ENCODE results near the gene HSPG2. TPM values are rescaled to one million over a fixed set of nuclear protein-coding genes. Genes with fewer than 3 reads are reported as not detected.

HSPG2 gene
- total RNA-seq, 1 experiment from 2014 or later, result 14.4 TPM

- in situ Hi-C loops (cut with HindIII; ENCODE audit: low sequenced_read_pairs), result no loop called here
- peak; percentile 52 for DNase-seq (ENCODE audit: low spot score)
Observed at GRCh38 chr1:21937372-21938121, 437 bp upstream of the HSPG2 start.

- DNase-seq (ENCODE audit: low spot score), result no peak
- in situ Hi-C loops (cut with HindIII; ENCODE audit: low sequenced_read_pairs), result no loop called here
Observed at GRCh38 chr1:21936366-21937031, 611 bp downstream of the HSPG2 start.

GRCh38 chr1:21935891-21936365, 1.2 kb downstream of the HSPG2 start:
- DNase-seq (ENCODE audit: low spot score), result no peak
- in situ Hi-C loops (cut with HindIII; ENCODE audit: low sequenced_read_pairs), result no loop called here

GRCh38 chr1:21935393-21935804, 1.7 kb downstream of the HSPG2 start:
- no peak for DNase-seq (ENCODE audit: low spot score)
- in situ Hi-C loops (cut with HindIII; ENCODE audit: low sequenced_read_pairs), result no loop called here

- no peak for DNase-seq (ENCODE audit: low spot score)
- in situ Hi-C loops (cut with HindIII; ENCODE audit: low sequenced_read_pairs), result no loop called here
Observed at GRCh38 chr1:21933397-21934248, 3.5 kb downstream of the HSPG2 start.

- in situ Hi-C loops (cut with HindIII; ENCODE audit: low sequenced_read_pairs), result no loop called here
- DNase-seq (ENCODE audit: low spot score), result no peak
Observed at GRCh38 chr1:21932127-21932526, 5.0 kb downstream of the HSPG2 start.

GRCh38 chr1:21931171-21932093, 5.7 kb downstream of the HSPG2 start:
- no peak for DNase-seq (ENCODE audit: low spot score)
- in situ Hi-C loops (cut with HindIII; ENCODE audit: low sequenced_read_pairs), result no loop called here

- DNase-seq (ENCODE audit: low spot score), result no peak
- in situ Hi-C loops (cut with HindIII; ENCODE audit: low sequenced_read_pairs), result no loop called here
Observed at GRCh38 chr1:21930629-21931170, 6.4 kb downstream of the HSPG2 start.

- in situ Hi-C loops (cut with HindIII; ENCODE audit: low sequenced_read_pairs), result no loop called here
- DNase-seq (ENCODE audit: low spot score), result no peak
Observed at GRCh38 chr1:21930080-21930571, 7.0 kb downstream of the HSPG2 start.

GRCh38 chr1:21927533-21928237, 9.4 kb downstream of the HSPG2 start:
- DNase-seq (ENCODE audit: low spot score), result no peak
- in situ Hi-C loops (cut with HindIII; ENCODE audit: low sequenced_read_pairs), result no loop called here

GRCh38 chr1:21926814-21927532, 10.1 kb downstream of the HSPG2 start:
- no peak for DNase-seq (ENCODE audit: low spot score)
- in situ Hi-C loops (cut with HindIII; ENCODE audit: low sequenced_read_pairs), result no loop called here

GRCh38 chr1:21926065-21926464, 11.0 kb downstream of the HSPG2 start:
- no peak for DNase-seq (ENCODE audit: low spot score)
- in situ Hi-C loops (cut with HindIII; ENCODE audit: low sequenced_read_pairs), result no loop called here

- in situ Hi-C loops (cut with HindIII; ENCODE audit: low sequenced_read_pairs), result no loop called here
Observed at GRCh38 chr1:21925334-21925940, 11.7 kb downstream of the HSPG2 start.

GRCh38 chr1:21924503-21925005, 12.6 kb downstream of the HSPG2 start:
- no peak for DNase-seq (ENCODE audit: low spot score)
- in situ Hi-C loops (cut with HindIII; ENCODE audit: low sequenced_read_pairs), result no loop called here

More at GRCh38 chr1:21925334-21925940, 11.7 kb downstream of the HSPG2 start:
- no peak for DNase-seq (ENCODE audit: low spot score)

- no peak for DNase-seq (ENCODE audit: low spot score)
- in situ Hi-C loops (cut with HindIII; ENCODE audit: low sequenced_read_pairs), result no loop called here
Observed at GRCh38 chr1:21922090-21923013, 14.8 kb downstream of the HSPG2 start.

Data from G401 (cell line).